Skeletal muscle satellite cell (primary cell): ENCODE measurements around the gene RALA.
A peak's percentile ranks its signal among the peaks of the same experiment; 100 is the strongest.

Source experiments
- H3K27me3 ChIP-seq: 2 replicates; pipeline ENCODE4 v1.7.0; 2013; ENCODE audit warnings: low read length; ENCODE audit not compliant: control insufficient read depth, insufficient read depth
- H3K36me3 ChIP-seq: 2 replicates; pipeline ENCODE4 v1.7.0; 2013; ENCODE audit warnings: mild to moderate bottlenecking, control low read depth, low read length; ENCODE audit not compliant: insufficient read depth
- H3K4me1 ChIP-seq: 2 replicates; pipeline ENCODE4 v1.7.0; 2013; ENCODE audit warnings: low read length; ENCODE audit not compliant: control insufficient read depth, insufficient read depth
- H3K4me2 ChIP-seq: 2 replicates; pipeline ENCODE4 v1.7.0; 2013; ENCODE audit warnings: mild to moderate bottlenecking, low read length
- H3K4me3 ChIP-seq: 2 replicates; pipeline ENCODE4 v1.7.0; 2013; ENCODE audit warnings: low read length
- H3K9ac ChIP-seq: 2 replicates; pipeline ENCODE4 v1.7.0; 2013; ENCODE audit warnings: mild to moderate bottlenecking, low read depth, low read length, moderate library complexity
- H3K9me3 ChIP-seq: replicated peaks from 2 replicates; pipeline ENCODE4 v1.7.0; 2013; ENCODE audit warnings: mild to moderate bottlenecking, control low read depth, low read length

The RALA gene

GRCh38 chr7:39594988-39595620 lies 28.3 kb upstream of the RALA start:
- H3K4me3 ChIP-seq = no peak overlapping the region
- H3K36me3 ChIP-seq = no peaks in the 10 kb centered on the region
- no peaks in the 10 kb centered on the region for H3K27me3 ChIP-seq
- no peak overlapping the region for H3K4me2 ChIP-seq
- H3K9me3 ChIP-seq = no peaks in the 10 kb centered on the region
- H3K9ac ChIP-seq = no peak overlapping the region
- peaks cover 26% of the 10 kb centered on the region for H3K4me1 ChIP-seq

DNA sequence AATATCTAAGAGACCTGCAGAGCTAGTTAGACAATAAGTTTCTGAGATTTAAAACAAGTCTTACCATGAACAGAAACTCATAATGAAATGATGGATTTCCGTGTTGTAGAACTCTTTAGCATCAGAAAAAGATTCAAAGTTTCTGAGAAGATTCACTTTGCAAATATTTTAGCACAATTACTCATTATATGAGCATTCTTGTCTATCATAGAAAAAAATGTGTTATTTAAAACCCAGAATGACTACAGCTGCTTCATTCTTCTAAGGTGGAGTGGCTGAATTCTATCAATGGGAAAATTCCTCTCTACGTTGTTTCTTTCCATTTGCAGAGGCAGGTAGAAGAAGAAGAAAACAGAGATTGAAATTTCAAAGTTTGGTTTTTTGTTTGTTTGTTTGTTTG lies 21.0 kb upstream of the RALA start:
- peak overlapping the region; percentile 39 for H3K9ac ChIP-seq
- H3K4me1 ChIP-seq = peaks cover 19% of the 10 kb centered on the region
- H3K4me3 ChIP-seq = peak overlapping the region; percentile 29
- no peaks in the 10 kb centered on the region for H3K27me3 ChIP-seq
- no peaks in the 10 kb centered on the region for H3K36me3 ChIP-seq
- H3K9me3 ChIP-seq = no peaks in the 10 kb centered on the region
- peak overlapping the region; percentile 53 for H3K4me2 ChIP-seq

DNA sequence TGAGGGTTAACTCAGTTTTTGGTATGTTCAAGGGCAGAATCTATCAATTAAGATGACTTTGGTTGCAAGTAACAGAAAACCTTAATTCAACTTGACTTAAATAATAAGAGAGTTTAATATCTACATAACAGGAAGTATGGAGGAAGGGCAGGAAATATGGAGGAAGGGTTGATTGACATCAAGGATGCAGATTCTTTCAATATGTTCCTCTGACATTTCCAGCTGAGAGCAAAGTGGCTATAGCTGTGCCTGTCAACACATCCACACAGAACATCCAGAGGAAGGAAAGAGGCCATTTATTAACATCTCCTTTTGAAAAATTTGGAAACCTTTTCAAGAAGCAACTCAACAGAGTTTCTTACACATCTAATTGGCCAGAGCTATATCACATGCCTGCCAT lies 19.4 kb upstream of the RALA start:
- no peak overlapping the region for H3K4me2 ChIP-seq
- H3K36me3 ChIP-seq = no peaks in the 10 kb centered on the region
- H3K4me3 ChIP-seq = no peak overlapping the region
- H3K4me1 ChIP-seq = peaks cover 29% of the 10 kb centered on the region
- no peak overlapping the region for H3K9ac ChIP-seq
- H3K9me3 ChIP-seq = no peaks in the 10 kb centered on the region
- H3K27me3 ChIP-seq = no peaks in the 10 kb centered on the region

DNA sequence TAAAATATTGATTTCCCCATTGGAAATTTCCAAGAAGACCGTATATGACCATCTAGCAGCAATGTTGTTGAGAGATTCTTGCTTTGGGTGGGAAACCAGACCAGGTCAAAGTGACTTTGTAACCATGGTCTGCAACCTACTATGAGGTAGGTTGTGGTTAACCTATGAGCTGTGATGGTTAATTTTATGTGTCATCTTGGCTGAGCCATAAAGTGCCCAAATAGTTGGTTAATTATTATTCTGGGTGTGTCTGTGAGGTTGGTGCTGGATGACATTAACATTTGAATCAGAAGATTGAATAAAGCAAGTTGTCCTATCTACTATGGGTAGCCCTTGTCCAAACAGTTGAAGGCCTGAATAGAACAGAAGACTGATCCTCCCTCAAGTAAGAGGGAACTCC lies 18.3 kb upstream of the RALA start:
- no peaks in the 10 kb centered on the region for H3K27me3 ChIP-seq
- no peaks in the 10 kb centered on the region for H3K9me3 ChIP-seq
- no peak overlapping the region for H3K4me3 ChIP-seq
- peaks cover 39% of the 10 kb centered on the region for H3K4me1 ChIP-seq
- H3K36me3 ChIP-seq = no peaks in the 10 kb centered on the region
- H3K4me2 ChIP-seq = no peak overlapping the region
- no peak overlapping the region for H3K9ac ChIP-seq

GRCh38 chr7:39606352-39606751 lies 17.0 kb upstream of the RALA start:
- peaks cover 41% of the 10 kb centered on the region for H3K4me1 ChIP-seq
- no peak overlapping the region for H3K9ac ChIP-seq
- no peaks in the 10 kb centered on the region for H3K9me3 ChIP-seq

DNA sequence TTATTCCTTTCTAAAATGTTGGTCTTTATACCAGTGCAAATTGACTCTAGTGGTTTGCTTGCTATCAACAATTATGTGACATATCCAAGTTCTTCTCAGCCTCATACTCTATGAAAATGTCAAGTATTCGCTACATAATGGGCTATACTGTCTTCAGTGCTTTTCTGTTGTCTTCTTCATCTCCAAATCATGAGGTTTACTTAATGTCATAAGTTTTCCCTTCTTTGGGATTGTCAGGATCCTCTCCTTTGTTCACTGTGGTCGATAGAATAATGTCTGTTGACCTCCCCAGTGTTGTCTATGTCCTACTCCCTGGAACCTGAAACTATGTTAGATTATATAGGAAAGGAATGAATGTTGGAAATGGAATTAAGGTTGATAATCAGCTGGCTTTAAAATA lies 16.4 kb upstream of the RALA start:
- H3K9me3 ChIP-seq = no peaks in the 10 kb centered on the region
- H3K4me1 ChIP-seq = peaks cover 39% of the 10 kb centered on the region
- no peak overlapping the region for H3K4me2 ChIP-seq
- H3K27me3 ChIP-seq = no peaks in the 10 kb centered on the region
- no peak overlapping the region for H3K4me3 ChIP-seq
- no peaks in the 10 kb centered on the region for H3K36me3 ChIP-seq
- H3K9ac ChIP-seq = no peak overlapping the region

More at GRCh38 chr7:39606352-39606751, 17.0 kb upstream of the RALA start:
- no peak overlapping the region for H3K4me2 ChIP-seq
- no peaks in the 10 kb centered on the region for H3K36me3 ChIP-seq
- H3K27me3 ChIP-seq = no peaks in the 10 kb centered on the region
- H3K4me3 ChIP-seq = no peak overlapping the region

GRCh38 chr7:39607865-39608264 lies 15.5 kb upstream of the RALA start:
- Histone ChIP-seq H3K4me1 (peaks cover 33% of the 10 kb centered on the region), H3K36me3 (no peaks in the 10 kb centered on the region), H3K4me2 (no peak overlapping the region), H3K4me3 (no peak overlapping the region), H3K9ac (no peak overlapping the region), H3K27me3 (no peaks in the 10 kb centered on the region), H3K9me3 (no peaks in the 10 kb centered on the region)

- H3K4me2 ChIP-seq = no peak overlapping the region
- H3K9me3 ChIP-seq = no peaks in the 10 kb centered on the region
- H3K9ac ChIP-seq = no peak overlapping the region
- H3K4me1 ChIP-seq = peaks cover 36% of the 10 kb centered on the region
- H3K27me3 ChIP-seq = no peaks in the 10 kb centered on the region
- no peak overlapping the region for H3K4me3 ChIP-seq
- no peaks in the 10 kb centered on the region for H3K36me3 ChIP-seq
These were observed 15.1 kb upstream of the RALA start for GRCh38 chr7:39608278-39608677.

- Histone ChIP-seq H3K4me3 (no peak overlapping the region), H3K9me3 (no peaks in the 10 kb centered on the region), H3K4me2 (peak overlapping the region; percentile 70), H3K9ac (peak overlapping the region; percentile 44), H3K36me3 (no peaks in the 10 kb centered on the region), H3K4me1 (peaks cover 46% of the 10 kb centered on the region), H3K27me3 (no peaks in the 10 kb centered on the region)
These were observed 14.0 kb upstream of the RALA start for GRCh38 chr7:39609113-39609934.

GRCh38 chr7:39609935-39610263 lies 13.5 kb upstream of the RALA start:
- Histone ChIP-seq H3K9ac (no peak overlapping the region), H3K4me2 (peak overlapping the region; percentile 70), H3K4me3 (no peak overlapping the region), H3K36me3 (no peaks in the 10 kb centered on the region), H3K9me3 (no peaks in the 10 kb centered on the region), H3K27me3 (no peaks in the 10 kb centered on the region), H3K4me1 (peaks cover 46% of the 10 kb centered on the region)

DNA sequence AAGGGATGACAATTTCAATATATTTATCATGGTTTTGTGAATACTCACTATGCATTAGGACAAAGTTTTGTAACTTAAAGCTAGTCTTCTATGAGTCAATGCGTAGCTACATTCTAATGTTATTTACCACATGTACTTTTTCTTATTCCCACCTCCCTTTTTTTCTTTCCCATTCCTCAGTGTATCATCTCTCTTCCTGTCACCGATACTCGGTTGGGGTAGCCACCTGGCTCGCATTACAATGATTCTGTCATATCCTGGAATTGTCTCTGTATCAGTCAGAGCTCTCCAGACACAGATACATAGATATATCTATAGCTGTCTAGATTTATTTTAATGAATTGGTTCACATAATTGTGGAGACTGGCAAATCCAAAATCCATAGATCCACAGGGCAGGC lies 9.8 kb upstream of the RALA start:
- H3K9me3 ChIP-seq = no peaks in the 10 kb centered on the region
- no peaks in the 10 kb centered on the region for H3K27me3 ChIP-seq
- peaks cover 56% of the 10 kb centered on the region for H3K4me1 ChIP-seq
- peak overlapping the region; percentile 16 for H3K4me2 ChIP-seq
- no peak overlapping the region for H3K9ac ChIP-seq
- no peak overlapping the region for H3K4me3 ChIP-seq
- H3K36me3 ChIP-seq = no peaks in the 10 kb centered on the region

- Histone ChIP-seq H3K27me3 (no peaks in the 10 kb centered on the region), H3K36me3 (no peaks in the 10 kb centered on the region), H3K4me3 (no peak overlapping the region), H3K9me3 (no peaks in the 10 kb centered on the region), H3K4me1 (peaks cover 49% of the 10 kb centered on the region), H3K4me2 (peak overlapping the region; percentile 16), H3K9ac (no peak overlapping the region)
These were observed 9.1 kb upstream of the RALA start for GRCh38 chr7:39614299-39614698.
